Measurements from ENCODE around the gene MVB12B. TPM values are rescaled to one million over a fixed set of nuclear protein-coding genes. Genes with fewer than 3 reads are reported as not detected.
A peak's percentile ranks its signal among the peaks of the same experiment; 100 is the strongest.

MVB12B gene
- total RNA-seq, 1 donor from 2014 or later: 18.4 TPM

- no peak for DNase-seq
Measured at GRCh38 chr9:126508171-126508591, 181.6 kb downstream of the MVB12B start.

GRCh38 chr9:126508928-126509327 lies 182.3 kb downstream of the MVB12B start:
- DNase-seq: no peak

- no peak for DNase-seq
Measured at GRCh38 chr9:126509718-126510117, 183.1 kb downstream of the MVB12B start.

- no peak for DNase-seq
Measured at GRCh38 chr9:126510564-126510963, 183.9 kb downstream of the MVB12B start.

- DNase-seq: no peak
Measured at GRCh38 chr9:126511411-126511810, 184.8 kb downstream of the MVB12B start.

- no peak for DNase-seq
Measured at GRCh38 chr9:126513159-126514036, 186.8 kb downstream of the MVB12B start.

- peak; percentile 59 for DNase-seq
Measured at GRCh38 chr9:126514037-126514821, 187.6 kb downstream of the MVB12B start.

- no peak for DNase-seq
Measured at GRCh38 chr9:126515001-126515872, 188.6 kb downstream of the MVB12B start.

GRCh38 chr9:126515873-126516505 lies 189.4 kb downstream of the MVB12B start:
- no peak for DNase-seq

GRCh38 chr9:126516561-126516935 lies 189.9 kb downstream of the MVB12B start:
- no peak for DNase-seq

GRCh38 chr9:126516936-126517832 lies 190.6 kb downstream of the MVB12B start:
- DNase-seq: peak; percentile 39

GRCh38 chr9:126517833-126518356 lies 191.3 kb downstream of the MVB12B start:
- no peak for DNase-seq

GRCh38 chr9:126518763-126519162 lies 192.1 kb downstream of the MVB12B start:
- DNase-seq: no peak

GRCh38 chr9:126519660-126520420 lies 193.2 kb downstream of the MVB12B start:
- no peak for DNase-seq

- DNase-seq: no peak
Measured at GRCh38 chr9:126520453-126520852, 193.8 kb downstream of the MVB12B start.

- DNase-seq: no peak
Measured at GRCh38 chr9:126521089-126521488, 194.5 kb downstream of the MVB12B start.

- DNase-seq: no peak
Measured at GRCh38 chr9:126521551-126521950, 194.9 kb downstream of the MVB12B start.

GRCh38 chr9:126521976-126522590 lies 195.5 kb downstream of the MVB12B start:
- DNase-seq: no peak

GRCh38 chr9:126522612-126523356 lies 196.2 kb downstream of the MVB12B start:
- no peak for DNase-seq

Measured in dermis blood vessel endothelial cell (primary cell).